Thymus (tissue), 11 donors: ENCODE results near the gene DDX50. TPM values are rescaled to one million over a fixed set of nuclear protein-coding genes. Genes with fewer than 3 reads are reported as not detected.
A peak's percentile ranks its signal among the peaks of the same experiment; 100 is the strongest.
"Not testable (repeated sequence)": the region's sequence is repeated elsewhere in the genome, so short reads cannot be mapped to it uniquely, and the experiment has no call there.

Experiments used
- DNase-seq, 9 donors: peaks; one replicate each; pipeline ENCODE4 v3.0.0-alpha.2; 2013; ENCODE audit warnings: low spot score in 9 of 9, low read depth in 6 of 9, missing footprints in 1 of 9
- H3K27ac ChIP-seq, 2 donors: one replicate each; pipeline ENCODE4 v1.5.1; 2013; ENCODE audit warnings: control low read depth in 1 of 2, low read depth in 1 of 2, low read length in 1 of 2, mild to moderate bottlenecking in 1 of 2, moderate library complexity in 1 of 2
- H3K27me3 ChIP-seq, 2 donors: one replicate each; pipeline ENCODE4 v1.5.1; 2013; ENCODE audit warnings: low read length in 1 of 2; ENCODE audit not compliant: control insufficient read depth in 2 of 2, insufficient read depth in 1 of 2
- H3K36me3 ChIP-seq, 2 donors: one replicate each; pipeline ENCODE4 v1.5.1; 2013; ENCODE audit warnings: low read length in 1 of 2, mild to moderate bottlenecking in 1 of 2, moderate library complexity in 1 of 2; ENCODE audit not compliant: control insufficient read depth in 2 of 2, insufficient read depth in 2 of 2
- H3K4me1 ChIP-seq, 2 donors: one replicate each; pipeline ENCODE4 v1.5.1; 2013; ENCODE audit warnings: low read length in 2 of 2; ENCODE audit not compliant: control insufficient read depth in 2 of 2, insufficient read depth in 2 of 2
- H3K4me3 ChIP-seq, 2 donors: one replicate each; pipeline ENCODE4 v1.5.1; 2013; ENCODE audit warnings: low read length in 2 of 2, control low read depth in 1 of 2, mild to moderate bottlenecking in 1 of 2
- H3K9me3 ChIP-seq, 2 donors: one replicate each; pipeline ENCODE4 v1.5.1; 2013; ENCODE audit warnings: low read length in 1 of 2, mild to moderate bottlenecking in 1 of 2; ENCODE audit not compliant: control insufficient read depth in 2 of 2, insufficient read depth in 1 of 2
- WGBS: extraction: QIAGEN DNeasy Blood & Tissue Kit; methylation state at CpG from one replicate; pipeline ENCODE4 v1.1.7; 2013; 5-methylcytosine and 5-hydroxymethylcytosine counted together
- polyA plus RNA-seq: library from polyadenylated mRNA; stranded (reverse); fragments of 200-250 nt; gene quantifications from one replicate; pipeline ENCODE4 v1.2.3, GENCODE V29; 2013
- total RNA-seq: library from RNA; stranded (reverse); fragments of 120-200 nt; gene quantifications from one replicate; pipeline ENCODE4 v1.2.4, GENCODE V29; 2013
- donor health status: healthy.

DDX50 gene
- total and polyA plus RNA-seq, 2 donors, result 40.0 to 62.9 TPM

GRCh38 chr10:68932860-68933259 is 31.7 kb downstream of the DDX50 start:
- H3K27me3 ChIP-seq, H3K9me3 ChIP-seq, H3K4me1 ChIP-seq, H3K4me3 ChIP-seq, DNase-seq, H3K27ac ChIP-seq: not testable (repeated sequence)
- WGBS, result 82% methylated on average over 3 of the region's 3 CpGs
- H3K36me3 ChIP-seq, result peaks cover 15 to 62% of the 10 kb centered on the region in 2 donors

GRCh38 chr10:68934994-68935393 is 33.9 kb downstream of the DDX50 start:
- H3K4me3 ChIP-seq, result no peak overlapping the region
- H3K4me1 ChIP-seq, result no peaks in the 10 kb centered on the region
- H3K36me3 ChIP-seq, result peaks cover 18 to 65% of the 10 kb centered on the region in 2 donors
- H3K27ac ChIP-seq, result no peak overlapping the region
- no peak for DNase-seq
- H3K27me3 ChIP-seq, result no peaks in the 10 kb centered on the region
- H3K9me3 ChIP-seq, result no peaks in the 10 kb centered on the region

- 97% methylated on average over 2 of the region's 2 CpGs for WGBS
- peaks cover 12 to 60% of the 10 kb centered on the region in 2 donors for H3K36me3 ChIP-seq
- no peak for DNase-seq
- no peak overlapping the region for H3K27ac ChIP-seq
- H3K4me1 ChIP-seq, result no peaks in the 10 kb centered on the region
- H3K9me3 ChIP-seq, result no peaks in the 10 kb centered on the region
- no peaks in the 10 kb centered on the region for H3K27me3 ChIP-seq
- H3K4me3 ChIP-seq, result no peak overlapping the region
Observed at GRCh38 chr10:68938117-68938516, 37.0 kb downstream of the DDX50 start.

GRCh38 chr10:68938884-68939283 is 37.8 kb downstream of the DDX50 start:
- H3K36me3 ChIP-seq, result peaks cover 12 to 67% of the 10 kb centered on the region in 2 donors
- WGBS, result 97% methylated on average over 2 of the region's 2 CpGs
- H3K27ac ChIP-seq, result no peak overlapping the region
- no peaks in the 10 kb centered on the region for H3K4me1 ChIP-seq
- no peak for DNase-seq
- H3K9me3 ChIP-seq, result no peaks in the 10 kb centered on the region
- no peak overlapping the region for H3K4me3 ChIP-seq
- no peaks in the 10 kb centered on the region for H3K27me3 ChIP-seq

- H3K27me3 ChIP-seq, H3K9me3 ChIP-seq, H3K4me3 ChIP-seq, H3K4me1 ChIP-seq, H3K27ac ChIP-seq, DNase-seq: not testable (repeated sequence)
- H3K36me3 ChIP-seq, result peaks cover 12 to 59% of the 10 kb centered on the region in 2 donors
Observed at GRCh38 chr10:68940917-68941316, 39.8 kb downstream of the DDX50 start.

- Histone ChIP-seq H3K27me3 (no peaks in the 10 kb centered on the region), H3K36me3 (peaks cover 39 to 44% of the 10 kb centered on the region in 2 donors)
- over 99% methylated on average over 3 of the region's 3 CpGs for WGBS
Observed at GRCh38 chr10:68950598-68950997, 49.5 kb downstream of the DDX50 start.

GRCh38 chr10:68954904-68955303 is 53.8 kb downstream of the DDX50 start:
- no peak for DNase-seq
- Histone ChIP-seq H3K27me3 (no peaks in the 10 kb centered on the region), H3K9me3 (no peaks in the 10 kb centered on the region), H3K27ac (no peak overlapping the region), H3K4me3 (no peak overlapping the region), H3K4me1 (peaks cover 10 to 16% of the 10 kb centered on the region in 2 donors), H3K36me3 (peaks cover 11 to 16% of the 10 kb centered on the region in 2 donors)
- WGBS, result 92% methylated on average over 12 of the region's 12 CpGs

More at GRCh38 chr10:68950598-68950997, 49.5 kb downstream of the DDX50 start:
- no peaks in the 10 kb centered on the region for H3K9me3 ChIP-seq
- H3K4me3 ChIP-seq, result no peak overlapping the region
- DNase-seq, result no peak
- no peak overlapping the region for H3K27ac ChIP-seq
- H3K4me1 ChIP-seq, result peaks cover 3 to 9% of the 10 kb centered on the region in 2 donors

- Histone ChIP-seq H3K36me3 (peaks cover 7 to 20% of the 10 kb centered on the region in 2 donors), H3K9me3 (no peaks in the 10 kb centered on the region), H3K27me3 (no peaks in the 10 kb centered on the region), H3K27ac (peak overlapping the region; percentile 86 to 94), H3K4me1 (peaks cover 10 to 16% of the 10 kb centered on the region in 2 donors), H3K4me3 (peak overlapping the region; percentile 74 to 92)
- WGBS, result 5% methylated on average over 16 of the region's 16 CpGs
- DNase-seq, result no peak
Observed at GRCh38 chr10:68955355-68955831, 54.3 kb downstream of the DDX50 start.

- H3K27ac ChIP-seq, result peak within 1 kb of the TSS; percentile 86 to 94
- DNase-seq, result peak; percentile 78 to 94 (median 86)
- H3K9me3 ChIP-seq, result no peaks in the 10 kb centered on the region
- peaks cover 10 to 16% of the 10 kb centered on the region in 2 donors for H3K4me1 ChIP-seq
- no peaks in the 10 kb centered on the region for H3K27me3 ChIP-seq
- under 1% methylated on average over 53 of the region's 53 CpGs for WGBS
- peak within 1 kb of the TSS; percentile 74 to 92 for H3K4me3 ChIP-seq
- peaks cover 3 to 20% of the 10 kb centered on the region in 2 donors for H3K36me3 ChIP-seq
Observed at GRCh38 chr10:68955832-68956532, 54.9 kb downstream of the DDX50 start, which contains the start of gene DDX21. Gene DDX21 (plus strand): TSS chr10:68956170. CDS start chr10:68956226, 56 bp downstream.
